NCI-H748 (cell line): Measurements from ENCODE around the gene SLC7A7.
"Not testable (repeated sequence)": the region's sequence is repeated elsewhere in the genome, so short reads cannot be mapped to it uniquely, and the experiment has no call there.

Experiments
- DNase-seq: peaks from one replicate; lab custom pipeline; 2025; ENCODE audit not compliant: unreplicated experiment; lab: John Stamatoyannopoulos, UW

SLC7A7 gene

GRCh38 chr14:22794551-22794951 lies 20.7 kb downstream of the SLC7A7 start:
- no peak for DNase-seq

GRCh38 chr14:22793976-22794375 lies 21.3 kb downstream of the SLC7A7 start:
- DNase-seq = no peak

- DNase-seq = not testable (repeated sequence)
These were observed 21.7 kb downstream of the SLC7A7 start for GRCh38 chr14:22793550-22793949.

GRCh38 chr14:22792158-22792557 lies 23.1 kb downstream of the SLC7A7 start:
- no peak for DNase-seq

- no peak for DNase-seq
These were observed 23.9 kb downstream of the SLC7A7 start for GRCh38 chr14:22791301-22791700.

- no peak for DNase-seq
These were observed 28.6 kb downstream of the SLC7A7 start for GRCh38 chr14:22786685-22787084.

- DNase-seq = no peak
These were observed 33.8 kb downstream of the SLC7A7 start for GRCh38 chr14:22781301-22781991.

- no peak for DNase-seq
These were observed 34.3 kb downstream of the SLC7A7 start for GRCh38 chr14:22780941-22781300.

- DNase-seq = no peak
These were observed 35.0 kb downstream of the SLC7A7 start for GRCh38 chr14:22780105-22780679.

- DNase-seq = no peak
These were observed 37.2 kb downstream of the SLC7A7 start for GRCh38 chr14:22778084-22778483.

GRCh38 chr14:22776849-22777248 lies 38.4 kb downstream of the SLC7A7 start:
- not testable (repeated sequence) for DNase-seq

GRCh38 chr14:22776215-22776614 lies 39.0 kb downstream of the SLC7A7 start:
- DNase-seq = no peak

- no peak for DNase-seq
These were observed 41.1 kb downstream of the SLC7A7 start for GRCh38 chr14:22774011-22774706.

- no peak for DNase-seq
These were observed 41.8 kb downstream of the SLC7A7 start for GRCh38 chr14:22773162-22774010.

- no peak for DNase-seq
These were observed 42.5 kb downstream of the SLC7A7 start for GRCh38 chr14:22772725-22773124.

GRCh38 chr14:22770481-22771187 lies 44.6 kb downstream of the SLC7A7 start:
- no peak for DNase-seq

- no peak for DNase-seq
These were observed 45.9 kb downstream of the SLC7A7 start for GRCh38 chr14:22769369-22769768.

- DNase-seq = no peak
These were observed 46.3 kb downstream of the SLC7A7 start for GRCh38 chr14:22768947-22769346.

GRCh38 chr14:22767323-22767589 lies 48.0 kb downstream of the SLC7A7 start:
- no peak for DNase-seq

- DNase-seq = peak; percentile 98
These were observed 48.5 kb downstream of the SLC7A7 start, which contains the start of gene OXA1L for GRCh38 chr14:22766457-22767322. Gene OXA1L, plus strand, starts transcription at chr14:22766688. Its CDS starts 14 bp downstream, at chr14:22766702.
